Stimulated activated CD4-positive, alpha-beta T cell treated with anti-CD3 and anti-CD28 coated beads, Interleukin-2, amount 100 ng/mL, for 24 hours (primary cell): ENCODE results near the gene SNN.

ENCODE experiments used
- DNase-seq, 2 donors: peaks; one replicate each; pipeline ENCODE4 v3.0.0-alpha.2; 2020

SNN gene

DNA sequence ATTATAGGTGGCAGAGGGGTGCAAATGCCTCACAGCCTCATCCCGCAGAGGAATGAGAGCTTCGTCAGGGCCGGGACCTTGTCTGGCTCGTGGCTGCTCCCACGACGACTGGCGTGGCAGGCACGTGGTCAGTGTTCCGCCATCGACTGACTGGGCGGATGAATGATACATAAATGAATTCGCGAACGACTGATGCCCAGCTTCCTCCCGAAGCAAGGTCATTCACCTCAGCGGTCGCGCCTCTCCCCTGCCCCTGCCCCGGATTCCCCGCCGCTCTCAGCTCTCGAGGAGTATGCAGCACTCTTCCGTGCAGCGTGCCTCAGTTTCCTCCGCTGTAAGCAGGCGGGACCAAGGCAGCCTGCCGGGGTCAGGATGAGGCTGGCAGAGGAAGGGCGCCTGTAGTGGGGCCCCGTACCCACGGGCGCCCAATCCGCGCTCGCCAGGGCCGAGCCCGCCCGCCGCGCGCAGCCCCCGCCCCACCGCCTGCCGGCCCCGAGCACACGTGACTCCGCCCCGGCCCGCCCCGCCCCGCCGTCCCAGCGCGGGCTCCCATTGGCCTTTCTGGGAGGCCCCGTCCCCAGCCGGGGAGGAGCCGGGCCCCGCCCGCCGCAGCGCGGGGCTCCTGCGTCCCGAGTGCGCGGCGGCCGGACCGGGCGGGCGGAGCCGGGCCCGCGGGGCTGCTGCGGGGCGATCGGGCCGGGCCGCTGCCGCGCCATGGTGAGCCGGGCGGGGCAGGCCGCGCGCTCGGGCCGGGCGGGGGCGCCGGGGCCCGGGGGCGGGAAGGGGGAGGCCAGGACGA is at the start of gene SNN:
Gene SNN, plus strand, starts transcription at position 632 of the 799 bp plus-strand sequence. CDS start 7,605 bp downstream, outside the sequence.
- peak; percentile 86 to 91 for DNase-seq

DNA sequence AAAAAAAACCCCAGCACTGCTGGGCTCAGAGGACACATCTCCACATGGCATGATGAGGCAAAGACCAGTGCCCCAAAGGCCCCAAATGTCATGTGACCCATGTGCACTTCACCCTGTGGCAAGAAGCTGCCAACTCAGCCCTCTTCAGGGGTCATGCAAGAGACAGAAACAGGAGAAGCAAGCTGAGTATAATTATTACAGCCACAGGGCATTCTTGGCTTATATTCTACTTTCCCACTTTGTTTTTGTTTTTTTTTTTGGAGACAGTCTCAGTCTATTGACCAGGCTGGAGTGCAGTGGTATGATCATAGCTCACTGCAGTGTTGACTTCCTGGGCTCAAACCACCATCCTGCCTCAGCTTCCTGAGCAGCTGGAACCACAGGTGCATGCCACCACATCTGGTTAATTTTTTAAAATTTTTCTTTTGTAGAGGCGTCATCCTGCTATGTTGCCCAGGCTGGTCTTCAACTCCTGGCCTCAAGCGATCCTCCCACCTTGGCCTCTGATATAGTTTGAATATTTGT is 48.9 kb upstream of the SNN start:
- DNase-seq = no peak

DNA sequence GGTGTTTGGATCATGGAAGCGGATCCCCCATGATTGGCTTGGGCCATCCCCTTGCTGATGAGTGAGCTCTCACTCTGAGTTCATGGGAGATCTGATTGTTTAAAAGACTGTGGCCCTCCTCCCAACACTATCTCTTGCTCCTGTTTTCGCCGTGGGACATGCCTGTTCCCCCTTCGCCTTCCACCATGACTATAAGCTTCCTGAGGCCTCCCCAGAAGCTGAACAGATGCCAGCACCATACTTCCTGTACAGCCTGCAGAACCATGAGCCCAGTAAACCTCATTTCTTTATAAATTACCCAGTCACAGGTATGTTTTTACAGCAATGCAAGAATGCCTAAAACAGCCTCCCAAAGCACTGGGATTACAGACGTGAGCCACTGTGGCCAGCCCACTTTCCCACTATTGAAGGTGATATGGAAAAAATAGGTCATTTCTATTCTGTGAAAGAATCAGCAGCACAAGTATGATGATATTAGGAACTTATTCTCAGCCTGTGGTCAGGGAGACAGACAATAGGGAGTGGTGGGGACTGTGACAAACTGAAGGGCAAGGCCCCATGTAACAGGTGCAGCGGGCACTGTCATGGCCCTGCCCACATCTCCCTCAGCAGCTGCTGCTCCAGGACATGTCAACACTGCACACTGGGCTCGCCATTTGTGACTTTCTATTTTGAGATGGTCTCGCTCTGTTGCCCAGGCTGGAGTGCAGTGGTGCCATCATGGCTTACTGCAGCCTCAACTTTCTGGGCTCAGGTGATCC is 47.8 kb upstream of the SNN start:
- DNase-seq = no peak

DNA sequence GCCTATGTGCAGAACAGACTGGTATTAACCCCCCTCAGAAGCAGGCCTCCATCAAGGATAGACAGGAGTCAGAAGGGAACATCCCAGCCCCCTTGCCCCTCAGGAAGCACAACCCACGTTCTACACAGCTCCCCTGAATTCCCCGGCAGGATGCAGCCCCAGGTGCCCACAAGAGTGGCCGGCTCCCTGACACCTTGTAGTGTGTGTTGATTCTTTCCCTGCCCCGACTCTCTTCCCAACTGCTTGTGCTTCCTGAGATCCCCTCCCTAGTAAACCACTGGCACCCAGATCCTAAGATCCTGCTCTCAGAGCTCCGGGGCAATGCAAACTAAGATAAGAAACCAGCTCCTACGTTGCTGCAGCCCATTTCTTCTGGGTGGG is 46.7 kb upstream of the SNN start:
- DNase-seq = no peak

DNA sequence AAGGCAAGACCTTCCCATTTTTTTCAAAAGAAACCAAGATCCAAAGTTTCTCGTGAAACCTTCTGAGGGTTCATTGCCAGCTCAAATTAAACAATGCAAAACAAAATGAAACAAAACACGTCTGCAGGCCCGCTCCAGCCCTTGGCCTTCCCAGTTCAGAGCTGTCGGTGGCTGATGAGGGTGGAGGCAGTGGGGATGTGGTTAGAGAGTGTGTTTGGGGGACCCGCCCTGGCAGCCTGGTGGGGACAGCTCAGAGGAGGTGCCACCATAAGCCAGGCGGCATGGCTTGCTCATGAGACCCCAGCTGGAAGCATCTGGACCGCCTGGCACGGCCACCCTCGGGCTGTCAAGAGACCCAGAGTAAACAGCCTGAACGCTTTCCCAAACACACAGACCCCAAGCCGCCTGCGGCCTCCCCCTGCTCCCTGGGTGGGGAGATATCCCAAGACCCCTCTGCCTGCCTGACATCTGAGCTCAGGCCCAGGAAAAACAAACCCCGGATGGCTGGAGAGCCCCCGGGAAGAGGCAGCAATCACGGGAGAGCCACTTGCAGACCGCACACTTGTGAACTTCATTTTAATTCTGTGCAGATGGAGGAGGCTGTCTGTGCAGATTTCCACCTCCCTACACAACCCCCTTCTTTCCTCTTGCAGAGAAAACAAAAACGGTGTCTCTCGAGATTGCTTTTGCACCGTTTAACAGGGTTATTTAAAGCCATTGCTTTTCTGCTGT is 46.2 kb upstream of the SNN start:
- peak; percentile 30 to 39 for DNase-seq

DNA sequence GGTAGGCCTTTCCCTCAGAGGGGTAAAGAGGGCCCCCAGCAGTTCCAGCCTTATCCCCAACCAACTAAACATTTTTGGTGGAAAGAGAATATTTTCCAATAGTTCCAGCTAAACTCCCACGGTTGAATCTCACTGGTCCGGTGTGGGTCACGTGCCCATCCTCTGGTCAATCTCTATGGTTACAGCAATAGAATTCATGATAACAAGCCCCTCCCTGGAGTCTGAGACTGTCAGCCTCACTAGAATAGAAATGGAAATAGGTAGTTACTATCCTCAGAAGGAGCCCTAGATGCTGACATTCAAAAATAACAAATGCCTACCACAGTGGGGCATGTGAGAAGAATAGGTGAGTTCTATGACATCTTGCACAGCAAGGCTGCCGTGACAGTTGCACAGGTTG is 44.0 kb upstream of the SNN start:
- no peak for DNase-seq

DNA sequence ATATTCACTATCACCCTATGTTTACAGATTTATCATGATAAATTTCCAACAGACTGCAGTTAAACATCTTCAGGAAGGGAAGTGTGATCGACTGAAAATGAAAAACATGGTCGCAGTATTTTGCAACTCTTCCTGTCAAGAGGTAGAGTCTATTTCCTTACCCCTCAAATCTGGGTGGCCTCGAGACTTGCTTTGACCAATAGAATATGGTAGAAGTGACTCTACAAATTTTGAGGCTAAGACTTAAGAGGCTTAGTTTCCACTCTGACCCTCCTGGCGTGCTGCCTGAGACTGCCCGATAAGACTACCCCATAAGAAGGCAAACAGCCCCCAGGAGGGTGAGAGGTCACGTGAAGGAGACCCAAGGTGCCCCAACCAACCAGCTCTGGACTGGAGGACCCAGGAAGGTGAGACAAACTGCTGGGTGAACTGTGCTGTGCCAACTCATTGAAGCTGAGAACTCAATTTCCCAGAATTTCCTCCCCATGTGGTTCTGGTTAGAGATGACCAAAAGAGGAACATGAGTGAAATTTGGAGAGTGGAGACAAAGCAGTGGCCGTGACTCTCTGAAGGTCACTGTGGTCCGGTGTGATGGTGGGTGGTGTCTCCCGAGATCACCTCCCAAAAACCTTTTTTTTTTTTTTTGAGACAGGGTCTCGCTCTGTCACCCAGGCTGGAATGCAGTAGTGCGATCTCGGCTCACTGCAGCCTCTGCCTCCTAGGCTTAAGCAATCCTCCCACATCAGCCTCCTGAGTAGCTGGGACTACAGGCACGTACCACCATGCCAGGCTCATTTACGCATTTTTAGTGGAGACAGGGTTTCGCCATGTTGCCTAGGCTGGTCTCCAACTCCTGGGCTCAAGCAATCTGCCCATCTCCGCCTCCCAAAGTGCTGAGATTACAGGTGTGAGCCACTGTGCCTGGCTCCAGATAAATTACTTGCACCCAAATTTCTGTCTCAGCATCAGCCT is 43.3 kb upstream of the SNN start:
- no peak for DNase-seq

DNA sequence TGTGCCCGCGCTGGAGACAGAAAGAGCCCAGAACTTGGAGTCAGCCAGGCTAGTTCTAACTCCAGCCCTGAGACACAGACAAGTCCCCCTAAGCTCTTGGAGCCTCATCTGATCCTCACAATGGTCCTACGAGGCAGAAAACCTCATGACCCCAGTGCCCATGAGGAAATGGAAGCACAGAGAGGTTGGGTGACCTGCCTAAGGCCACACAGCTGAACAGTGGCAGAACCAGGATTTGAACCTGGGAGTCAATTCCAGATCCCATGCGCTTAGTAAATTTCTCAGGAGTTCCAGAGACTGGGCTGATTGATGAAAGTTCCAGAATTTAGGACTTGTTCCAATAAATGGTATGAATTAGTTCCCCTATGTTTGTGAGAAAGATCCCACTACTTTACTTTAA is 42.5 kb upstream of the SNN start:
- DNase-seq = no peak

DNA sequence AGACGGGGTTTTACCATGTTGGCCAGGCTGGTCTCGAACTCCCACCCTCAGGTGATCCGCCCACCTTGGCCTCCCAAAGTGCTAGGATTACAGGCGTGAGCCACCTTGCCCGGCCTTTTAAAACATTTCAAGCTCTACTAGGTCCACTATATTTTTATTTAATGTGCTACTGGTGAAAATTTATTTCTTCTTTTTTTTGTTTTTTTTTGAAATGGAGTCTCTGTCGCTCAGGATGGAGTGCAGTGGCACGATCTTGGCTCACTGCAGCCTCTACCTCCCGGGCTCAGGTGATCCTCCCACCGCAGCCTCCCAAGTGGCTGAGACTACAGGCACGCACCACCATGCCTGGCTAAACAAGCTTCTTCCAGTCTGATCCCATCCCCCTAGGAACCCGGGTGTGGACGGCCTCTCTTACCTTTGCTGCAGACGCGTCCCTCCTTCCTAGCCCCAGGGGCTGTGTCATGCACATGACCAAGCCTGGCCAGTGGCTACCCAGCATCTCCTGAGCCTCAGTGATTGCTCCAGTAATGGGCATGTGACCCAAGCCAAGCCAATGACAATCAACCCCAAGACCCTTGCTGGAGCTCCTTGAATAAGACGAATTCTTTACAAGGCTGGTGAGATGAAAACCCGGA is 41.5 kb upstream of the SNN start:
- DNase-seq = no peak

DNA sequence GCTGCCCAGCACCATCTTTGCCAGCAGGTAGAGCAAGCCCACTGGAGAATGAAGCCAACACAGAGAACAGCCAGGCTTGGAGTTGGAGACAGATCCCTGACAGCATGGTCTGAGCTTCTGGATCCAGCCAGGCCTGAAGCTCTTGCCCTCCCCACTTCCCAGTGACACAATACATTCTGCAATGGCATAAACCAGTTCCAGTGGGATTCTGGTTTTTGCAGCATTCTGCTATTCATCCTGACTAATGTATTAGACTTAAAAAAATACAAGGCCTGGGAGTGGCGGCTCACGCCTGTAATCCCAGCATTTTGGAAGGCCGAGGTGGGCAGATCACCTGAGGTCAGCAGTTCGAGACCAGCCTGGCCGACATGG is 41.0 kb upstream of the SNN start:
- no peak for DNase-seq

DNA sequence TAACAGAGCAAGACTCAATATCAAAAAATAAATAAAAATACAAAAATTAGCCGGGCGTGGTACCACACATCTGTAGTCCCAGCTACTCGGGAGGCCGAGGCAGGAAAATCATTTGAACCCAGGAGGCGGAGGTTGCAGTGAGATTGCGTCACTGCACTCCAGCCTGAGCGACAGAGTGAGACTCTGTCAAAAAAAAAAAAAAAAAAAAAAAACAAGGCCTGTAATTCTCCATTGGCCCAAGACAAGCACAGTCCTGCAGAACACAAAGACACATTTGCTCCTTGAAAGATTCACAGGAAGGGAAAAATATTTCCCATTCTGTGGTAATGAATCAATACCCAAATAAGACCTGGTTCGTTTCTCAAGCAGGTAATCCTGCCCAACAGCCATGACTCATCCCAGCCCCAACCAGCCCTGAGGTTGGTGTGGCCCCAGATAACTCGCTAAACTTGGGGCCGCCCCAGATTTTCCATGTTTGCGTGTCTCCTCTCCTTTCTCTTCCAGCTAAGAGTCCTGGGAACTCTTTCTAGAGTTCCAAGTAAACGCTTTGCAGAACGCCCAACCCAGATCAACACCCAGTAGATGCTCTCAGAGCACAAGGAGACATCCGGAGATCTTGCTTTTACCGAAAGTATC is 40.3 kb upstream of the SNN start:
- peak in 1 of 2 donors; percentile 35 for DNase-seq

DNA sequence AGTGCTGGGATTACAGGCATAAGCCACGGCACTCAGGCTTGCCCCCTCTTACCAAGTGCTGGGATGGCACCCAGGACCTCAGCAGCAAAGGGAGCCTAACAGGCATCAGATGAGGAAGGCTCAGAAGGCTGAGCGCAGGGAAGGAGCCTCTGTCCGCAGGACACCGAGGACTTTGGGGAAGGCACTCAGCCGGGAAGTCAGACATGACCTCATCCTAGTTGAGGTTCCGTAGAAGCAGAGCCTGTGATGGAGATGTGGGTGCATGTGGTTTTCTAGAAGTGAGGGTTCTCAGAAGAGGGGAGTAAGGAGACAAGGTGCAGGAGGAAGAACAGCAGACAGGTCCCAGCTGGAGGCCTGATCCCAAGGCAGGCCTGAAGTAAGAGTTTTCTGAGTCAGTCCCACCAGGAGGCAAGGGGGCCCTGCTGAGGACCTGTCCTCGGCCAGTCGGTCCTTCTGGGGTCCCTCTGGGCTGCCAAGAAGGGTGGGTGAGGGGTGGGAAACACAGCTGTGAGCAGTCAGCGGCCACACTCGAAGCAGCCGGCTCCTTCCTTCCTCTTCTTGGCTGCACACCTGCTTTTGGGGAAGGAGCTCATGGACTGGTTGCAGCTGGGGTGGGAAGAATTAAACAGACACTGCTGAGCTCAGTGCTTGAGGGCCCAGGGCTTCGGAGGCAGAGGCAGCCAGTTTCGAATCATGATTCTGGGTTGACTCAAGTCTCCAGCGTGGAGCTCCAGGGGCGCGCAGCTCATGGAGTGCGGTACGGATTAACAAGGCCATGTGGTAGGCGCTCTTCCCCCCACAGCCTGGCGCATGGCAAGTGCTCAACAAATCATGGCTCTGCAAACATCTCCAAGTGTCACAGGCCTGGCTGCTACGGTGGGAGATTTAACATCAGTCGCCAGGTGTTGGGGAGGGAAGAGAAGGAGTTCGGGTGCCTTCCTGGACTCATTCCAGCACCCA is 38.9 kb upstream of the SNN start:
- no peak for DNase-seq

DNA sequence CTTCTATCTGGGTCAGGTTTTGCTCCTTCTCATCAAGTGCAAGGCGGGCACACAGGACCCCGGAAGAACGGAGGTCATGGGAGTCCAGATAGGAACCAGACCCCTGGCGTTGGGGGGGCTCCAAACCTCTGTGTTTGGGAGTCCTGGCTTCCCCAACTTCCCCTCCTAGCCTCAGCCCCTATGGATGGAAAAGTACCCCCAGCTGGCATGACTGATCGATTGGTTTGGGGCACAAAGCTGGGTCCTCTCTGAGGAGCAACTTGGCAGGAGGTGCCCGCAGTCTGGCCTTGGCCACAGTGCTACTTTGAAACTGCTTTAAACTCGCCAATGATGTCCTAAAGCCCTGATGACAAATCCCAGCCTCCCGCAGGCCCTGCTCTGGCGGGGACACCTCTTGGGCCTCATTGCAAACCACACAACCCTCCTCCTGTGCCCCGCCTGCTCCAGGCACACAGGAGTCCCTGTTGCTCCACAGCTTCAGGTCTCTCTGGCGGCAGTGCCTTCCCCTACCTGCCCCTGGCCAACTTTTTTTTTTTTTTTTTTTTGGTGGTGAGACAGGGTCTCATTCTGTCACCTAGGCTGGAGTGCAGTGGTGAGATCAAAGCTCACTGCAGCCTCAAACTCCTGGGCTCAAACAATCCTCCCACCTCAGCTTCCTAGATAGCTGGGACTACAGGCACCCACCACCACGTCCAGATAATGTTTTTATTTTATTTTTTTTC is 38.0 kb upstream of the SNN start:
- DNase-seq = no peak

DNA sequence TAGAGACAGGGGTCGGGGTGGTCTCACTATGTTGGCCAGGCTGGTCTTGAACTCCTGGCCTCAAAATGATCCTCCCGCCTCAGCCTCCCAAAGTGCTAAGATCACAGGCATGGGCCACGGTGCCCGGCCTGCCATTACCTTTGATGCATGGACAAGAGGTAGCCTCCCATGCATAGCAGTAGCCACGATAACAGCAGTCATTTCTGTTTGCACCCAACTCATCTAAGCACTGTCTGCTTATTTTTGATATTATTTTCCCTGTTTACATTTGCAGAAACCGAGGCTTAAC is 37.5 kb upstream of the SNN start:
- DNase-seq = no peak

DNA sequence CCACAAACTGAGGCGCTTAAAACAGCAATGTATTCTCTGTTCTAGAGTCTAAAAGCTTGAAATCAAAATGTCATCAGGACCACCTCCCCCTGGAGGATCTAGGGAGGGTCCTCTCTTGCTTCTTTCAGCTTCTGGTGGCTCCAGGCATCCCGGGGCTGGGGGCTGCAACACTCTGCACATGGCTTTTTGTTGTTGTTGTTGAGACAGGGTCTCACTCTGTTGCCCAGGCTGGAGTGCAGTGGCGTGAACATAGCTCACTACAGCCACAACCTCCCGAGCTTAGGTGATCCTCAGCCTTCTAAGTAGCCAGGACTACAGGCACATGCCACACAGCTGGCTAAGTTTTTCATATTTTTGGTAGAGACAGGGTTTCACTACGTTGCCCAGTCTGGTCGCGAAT is 37.0 kb upstream of the SNN start:
- DNase-seq = no peak

DNA sequence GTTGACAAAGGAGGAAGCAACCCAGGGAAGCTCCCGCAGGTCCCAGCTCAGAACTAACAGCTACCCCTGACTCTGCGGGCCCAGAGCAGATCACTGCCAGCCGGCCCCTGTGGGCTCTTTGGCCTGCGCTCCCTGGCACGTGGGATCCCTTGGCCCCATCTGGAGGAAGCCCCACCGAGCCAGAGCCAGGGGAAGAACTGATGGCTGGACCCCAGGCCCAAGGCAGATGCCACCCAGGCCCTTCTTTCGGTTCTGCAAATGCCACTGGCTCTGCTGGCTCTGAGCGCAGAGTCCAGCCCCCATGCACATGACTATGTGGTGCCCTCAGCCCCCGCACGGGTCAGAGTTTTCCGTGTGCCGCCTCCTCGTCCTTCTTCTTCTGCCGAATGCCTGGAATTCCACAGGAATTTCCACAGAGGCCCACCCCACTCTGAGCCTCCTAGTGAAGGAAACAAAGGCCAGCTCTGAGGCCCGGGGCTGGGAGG is 35.8 kb upstream of the SNN start:
- no peak for DNase-seq

DNA sequence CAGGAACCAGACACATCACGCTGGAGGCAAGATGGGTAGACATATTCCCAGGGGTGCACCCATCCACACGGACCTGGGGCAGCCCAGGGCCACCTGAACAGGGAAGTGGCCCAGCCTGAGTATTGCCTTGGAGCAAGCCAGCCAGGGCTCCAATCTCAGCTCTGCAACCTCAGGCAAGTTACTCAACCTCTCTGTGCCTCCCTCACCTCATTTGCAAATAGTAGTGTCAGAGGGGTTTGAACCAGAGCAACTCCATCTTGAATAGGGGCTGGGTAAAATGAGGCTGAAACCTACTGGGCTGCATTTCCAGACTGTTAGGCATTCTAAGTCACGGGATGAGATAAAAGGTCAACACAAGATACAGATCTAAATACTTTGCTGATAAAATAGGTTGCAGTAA is 35.1 kb upstream of the SNN start:
- no peak for DNase-seq

DNA sequence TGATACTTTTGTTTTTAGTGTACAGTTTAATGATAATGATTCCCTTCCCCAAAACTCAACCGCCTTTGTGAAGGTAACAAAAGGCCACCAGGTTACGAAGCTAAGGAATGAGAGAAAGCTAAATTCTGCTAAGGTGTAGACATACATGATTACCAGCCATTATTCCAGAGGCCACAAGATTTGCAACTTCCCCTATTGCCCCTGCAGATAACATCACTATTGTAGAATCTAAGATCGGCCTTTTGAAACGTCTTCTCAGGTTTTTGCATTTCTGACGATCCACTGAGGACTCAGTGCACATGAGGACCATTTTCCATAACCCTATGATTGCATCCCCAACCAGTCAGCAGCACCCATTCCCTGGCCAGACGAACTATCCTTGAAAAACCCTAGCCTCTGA is 33.9 kb upstream of the SNN start:
- DNase-seq = no peak

DNA sequence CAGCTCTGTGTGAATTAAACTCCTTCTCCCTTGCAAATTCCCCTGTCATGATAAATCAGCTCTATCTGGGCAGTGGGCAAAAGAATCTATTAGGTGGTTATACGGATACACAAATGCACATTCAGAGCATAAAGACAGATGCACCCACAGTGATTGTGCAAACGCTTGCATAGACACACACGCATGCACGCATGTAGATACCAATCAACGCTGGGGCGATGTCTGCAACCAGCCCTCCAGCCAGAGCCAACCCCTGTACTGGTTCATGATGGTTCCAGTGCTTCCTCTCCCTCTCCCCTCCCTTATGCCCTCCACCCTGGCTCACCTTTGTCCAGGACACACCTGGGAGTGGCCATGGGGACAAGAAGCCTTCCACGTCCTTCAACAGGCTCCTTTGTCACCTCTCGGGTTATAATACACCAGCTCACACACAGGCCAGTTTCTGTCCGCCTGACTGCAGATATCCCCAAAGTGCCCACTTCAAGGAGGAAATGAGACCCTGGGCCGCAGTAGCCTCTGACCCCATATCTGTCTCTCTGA is 33.1 kb upstream of the SNN start:
- no peak for DNase-seq
